MM.1S (cell line): ENCODE results near the gene SMLR1.

Experiments
- DNase-seq: peaks from one replicate; pipeline ENCODE4 v3.0.0-alpha.2; 2015
- H2AFZ ChIP-seq: fragments of 300-600 bp; sonication (generic); 2 replicates; pipeline ENCODE4 v1.6.0; 2016; ENCODE audit warnings: antibody characterized with exemption, low read length
- H3F3A ChIP-seq: fragments of 300-600 bp; sonication (generic); 2 replicates; pipeline ENCODE4 v1.6.1; 2016; ENCODE audit warnings: mild to moderate bottlenecking, antibody characterized with exemption, low read length, moderate library complexity, mixed read lengths; ENCODE audit not compliant: insufficient read depth
- H3K27ac ChIP-seq: fragments of 300-600 bp; sonication (generic); 2 replicates; pipeline ENCODE4 v1.5.1; 2016; ENCODE audit warnings: mild to moderate bottlenecking, low read length
- H3K27me3 ChIP-seq: fragments of 300-600 bp; sonication (generic); replicated peaks from 2 replicates; pipeline ENCODE4 v1.6.0; 2016; ENCODE audit warnings: low read length; ENCODE audit not compliant: insufficient read depth
- H3K36me3 ChIP-seq: fragments of 300-600 bp; sonication (generic); replicated peaks from 2 replicates; pipeline ENCODE4 v1.6.1; 2016; ENCODE audit warnings: mild to moderate bottlenecking, low read length, mixed read lengths; ENCODE audit not compliant: insufficient read depth
- H3K4me1 ChIP-seq: fragments of 300-600 bp; sonication (generic); 2 replicates; pipeline ENCODE4 v1.6.1; 2016; ENCODE audit warnings: low read length, mixed read lengths
- H3K4me2 ChIP-seq: fragments of 300-600 bp; sonication (generic); 2 replicates; pipeline ENCODE4 v1.6.0; 2016; ENCODE audit warnings: low read depth, low read length
- H3K4me3 ChIP-seq: fragments of 300-600 bp; sonication (generic); 2 replicates; pipeline ENCODE4 v1.5.1; 2016; ENCODE audit warnings: low read length, mixed read lengths
- H3K79me2 ChIP-seq: fragments of 300-600 bp; sonication (generic); 2 replicates; pipeline ENCODE4 v1.6.1; 2016; ENCODE audit warnings: mixed run types, low read length, mixed read lengths
- H3K9ac ChIP-seq: fragments of 300-600 bp; sonication (generic); 2 replicates; pipeline ENCODE4 v1.6.1; 2016; ENCODE audit warnings: low read length, mixed read lengths
- H3K9me2 ChIP-seq: fragments of 300-600 bp; sonication (generic); replicated peaks from 2 replicates; pipeline ENCODE4 v1.6.1; 2016; ENCODE audit warnings: mild to moderate bottlenecking, low read length, mixed read lengths; ENCODE audit not compliant: insufficient read depth
- H3K9me3 ChIP-seq: fragments of 300-600 bp; sonication (generic); replicated peaks from 2 replicates; pipeline ENCODE4 v1.6.1; 2016; ENCODE audit warnings: mild to moderate bottlenecking, low read length, mixed read lengths; ENCODE audit not compliant: insufficient read depth
- H4K20me1 ChIP-seq: fragments of 300-600 bp; sonication (generic); 2 replicates; pipeline ENCODE4 v1.6.1; 2016; ENCODE audit warnings: mild to moderate bottlenecking, low read length, moderate library complexity, mixed read lengths; ENCODE audit not compliant: insufficient read depth
- EZH2 ChIP-seq: fragments of 300-600 bp; sonication (generic); optimal IDR thresholded peaks from 2 replicates; pipeline ENCODE3; 2017; ENCODE audit warnings: low read depth, mild to moderate bottlenecking, antibody characterized with exemption, low read length, mixed read lengths
- EZH2phosphoT487 ChIP-seq: fragments of 300-600 bp; sonication (generic); IDR thresholded peaks from 2 replicates; pipeline ENCODE4 v1.6.1; 2018; ENCODE audit warnings: antibody characterized with exemption, low read length
- TF ChIP-seq, protein P1 (sequence below): fragments of 300-600 bp; sonication (generic); IDR thresholded peaks from 2 replicates; pipeline ENCODE4 v1.5.1; 2016; ENCODE audit warnings: antibody characterized with exemption, low read length, mixed read lengths

SMLR1 gene

DNA sequence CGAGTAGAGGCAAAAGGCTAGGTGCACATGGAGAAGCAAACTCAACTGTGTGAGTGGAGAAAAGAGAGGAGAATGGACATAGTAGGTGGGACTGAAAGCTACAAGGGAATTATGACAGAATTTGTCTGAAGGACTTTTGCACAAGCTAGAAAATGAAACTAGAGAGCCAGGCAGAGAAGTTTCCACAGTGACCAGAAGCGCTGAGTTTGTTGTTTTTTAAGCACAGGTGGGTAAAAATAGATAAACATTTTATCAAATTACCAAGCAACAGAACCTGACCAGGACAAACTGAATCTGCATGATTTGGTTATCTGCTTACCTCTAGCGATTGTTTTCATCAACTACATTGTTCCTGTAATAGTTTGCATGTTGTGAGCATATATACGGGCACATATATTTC is 38.6 kb downstream of the SMLR1 start:
- Histone ChIP-seq H3K4me2 (peak overlapping the region; percentile 51), H3K4me1 (peaks cover 39% of the 10 kb centered on the region), H2AFZ (peak overlapping the region; percentile 24; the same call in 1 of the 2 replicates), H3F3A (peaks cover 12% of the 10 kb centered on the region), H3K4me3 (peak overlapping the region; percentile 38; the same call in 1 of the 2 replicates), H4K20me1 (no peaks in the 10 kb centered on the region), H3K27ac (peak overlapping the region; percentile 78), H3K36me3 (no peaks in the 10 kb centered on the region), H3K9me3 (no peaks in the 10 kb centered on the region), H3K79me2 (no peaks in the 10 kb centered on the region), H3K27me3 (no peaks in the 10 kb centered on the region), H3K9me2 (no peaks in the 10 kb centered on the region), H3K9ac (peak overlapping the region; percentile 58; the same call in 1 of the 2 replicates)
- TF ChIP-seq, protein P1, sequence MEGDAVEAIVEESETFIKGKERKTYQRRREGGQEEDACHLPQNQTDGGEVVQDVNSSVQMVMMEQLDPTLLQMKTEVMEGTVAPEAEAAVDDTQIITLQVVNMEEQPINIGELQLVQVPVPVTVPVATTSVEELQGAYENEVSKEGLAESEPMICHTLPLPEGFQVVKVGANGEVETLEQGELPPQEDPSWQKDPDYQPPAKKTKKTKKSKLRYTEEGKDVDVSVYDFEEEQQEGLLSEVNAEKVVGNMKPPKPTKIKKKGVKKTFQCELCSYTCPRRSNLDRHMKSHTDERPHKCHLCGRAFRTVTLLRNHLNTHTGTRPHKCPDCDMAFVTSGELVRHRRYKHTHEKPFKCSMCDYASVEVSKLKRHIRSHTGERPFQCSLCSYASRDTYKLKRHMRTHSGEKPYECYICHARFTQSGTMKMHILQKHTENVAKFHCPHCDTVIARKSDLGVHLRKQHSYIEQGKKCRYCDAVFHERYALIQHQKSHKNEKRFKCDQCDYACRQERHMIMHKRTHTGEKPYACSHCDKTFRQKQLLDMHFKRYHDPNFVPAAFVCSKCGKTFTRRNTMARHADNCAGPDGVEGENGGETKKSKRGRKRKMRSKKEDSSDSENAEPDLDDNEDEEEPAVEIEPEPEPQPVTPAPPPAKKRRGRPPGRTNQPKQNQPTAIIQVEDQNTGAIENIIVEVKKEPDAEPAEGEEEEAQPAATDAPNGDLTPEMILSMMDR: peak; percentile 29
- TF ChIP-seq EZH2 (no peak), EZH2phosphoT487 (no peak)
- peak; percentile 86 for DNase-seq

DNA sequence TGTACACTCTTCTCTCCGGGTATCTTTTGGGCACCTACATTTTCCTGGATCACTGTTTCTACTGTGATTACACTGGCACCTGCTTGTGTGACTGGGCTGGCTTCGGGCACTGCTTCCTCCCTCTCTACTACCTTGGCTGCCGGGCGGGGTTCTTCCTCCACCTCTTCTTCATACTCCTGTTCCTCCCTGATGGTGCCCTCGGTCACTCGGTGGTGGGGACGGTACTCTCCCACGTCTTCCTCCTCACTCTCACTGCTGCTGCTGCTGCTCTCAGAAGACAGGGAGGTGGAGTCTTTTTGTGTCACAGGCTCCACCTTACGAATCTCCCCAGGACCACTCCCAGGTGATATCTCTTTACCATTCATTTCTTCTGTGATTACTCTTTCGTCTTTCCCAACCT is 42.5 kb downstream of the SMLR1 start:
- Histone ChIP-seq H3K27me3 (no peaks in the 10 kb centered on the region), H3K36me3 (no peaks in the 10 kb centered on the region), H4K20me1 (no peaks in the 10 kb centered on the region), H3K27ac (no peak overlapping the region), H3K4me2 (no peak overlapping the region), H3F3A (peaks cover 12% of the 10 kb centered on the region), H3K9me3 (no peaks in the 10 kb centered on the region), H2AFZ (no peak overlapping the region), H3K79me2 (no peaks in the 10 kb centered on the region), H3K9ac (no peak overlapping the region), H3K9me2 (no peaks in the 10 kb centered on the region), H3K4me1 (peaks cover 34% of the 10 kb centered on the region), H3K4me3 (no peak overlapping the region)
- TF ChIP-seq, protein P1: no peak
- TF ChIP-seq EZH2phosphoT487: no peak
- no peak for TF ChIP-seq EZH2
- no peak for DNase-seq

DNA sequence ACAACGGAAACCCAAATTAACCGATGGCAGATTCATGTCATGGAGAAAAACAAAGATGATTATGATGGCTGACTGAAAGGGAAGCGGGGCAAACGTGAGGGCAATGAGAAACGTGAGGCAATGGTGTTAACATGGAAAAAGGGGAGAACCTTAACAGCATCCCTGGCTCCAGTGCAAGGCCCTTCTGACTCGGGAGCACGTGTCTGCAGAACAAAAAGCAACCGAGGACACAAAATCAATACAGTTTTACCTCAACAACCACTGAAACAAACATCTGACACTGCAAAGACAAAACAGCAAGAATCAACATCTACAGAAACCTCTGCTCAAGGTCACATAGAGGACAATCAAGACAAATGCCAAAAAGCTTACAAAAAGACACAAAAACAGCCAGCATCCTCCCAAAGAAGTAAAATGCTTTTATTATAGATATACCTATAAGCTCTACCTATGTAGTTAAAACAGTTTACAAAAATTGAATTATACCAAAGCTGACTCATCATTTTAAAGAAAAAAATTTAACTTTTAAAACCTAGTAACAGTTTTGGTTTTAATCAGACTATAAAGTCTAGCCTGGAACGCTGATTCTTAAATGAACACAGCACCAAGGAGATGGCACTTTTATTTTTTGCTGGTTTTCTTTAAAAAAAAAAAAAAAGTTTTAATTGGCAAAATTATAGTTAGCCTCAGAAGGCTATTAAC is 43.1 kb downstream of the SMLR1 start:
- H3K79me2 ChIP-seq: no peaks in the 10 kb centered on the region
- no peak overlapping the region for H3K4me2 ChIP-seq
- H3F3A ChIP-seq: peaks cover 12% of the 10 kb centered on the region
- DNase-seq: peak; percentile 44
- no peaks in the 10 kb centered on the region for H3K27me3 ChIP-seq
- H3K27ac ChIP-seq: no peak overlapping the region
- no peaks in the 10 kb centered on the region for H3K36me3 ChIP-seq
- TF ChIP-seq EZH2 (no peak), EZH2phosphoT487 (no peak)
- TF ChIP-seq, protein P1: no peak
- peaks cover 32% of the 10 kb centered on the region for H3K4me1 ChIP-seq
- no peak overlapping the region for H3K9ac ChIP-seq
- H3K9me2 ChIP-seq: no peaks in the 10 kb centered on the region
- no peaks in the 10 kb centered on the region for H4K20me1 ChIP-seq
- H3K4me3 ChIP-seq: no peak overlapping the region
- no peaks in the 10 kb centered on the region for H3K9me3 ChIP-seq
- H2AFZ ChIP-seq: no peak overlapping the region
